ENCODE measurements around the gene EEIG2. TPM values are rescaled to one million over a fixed set of nuclear protein-coding genes. Genes with fewer than 3 reads are reported as not detected.
"Not testable (repeated sequence)": the region's sequence is repeated elsewhere in the genome, so short reads cannot be mapped to it uniquely, and the experiment has no call there.

Gene EEIG2
- 5.1 TPM for total RNA-seq
- long read RNA-seq, full-length matches to known transcripts = 7 of 9 reads
- long read RNA-seq, partial matches to known transcripts = 0 of 9 reads
- long read RNA-seq, other reads (novel, unspliced or antisense) = 2 of 9 reads

DNA sequence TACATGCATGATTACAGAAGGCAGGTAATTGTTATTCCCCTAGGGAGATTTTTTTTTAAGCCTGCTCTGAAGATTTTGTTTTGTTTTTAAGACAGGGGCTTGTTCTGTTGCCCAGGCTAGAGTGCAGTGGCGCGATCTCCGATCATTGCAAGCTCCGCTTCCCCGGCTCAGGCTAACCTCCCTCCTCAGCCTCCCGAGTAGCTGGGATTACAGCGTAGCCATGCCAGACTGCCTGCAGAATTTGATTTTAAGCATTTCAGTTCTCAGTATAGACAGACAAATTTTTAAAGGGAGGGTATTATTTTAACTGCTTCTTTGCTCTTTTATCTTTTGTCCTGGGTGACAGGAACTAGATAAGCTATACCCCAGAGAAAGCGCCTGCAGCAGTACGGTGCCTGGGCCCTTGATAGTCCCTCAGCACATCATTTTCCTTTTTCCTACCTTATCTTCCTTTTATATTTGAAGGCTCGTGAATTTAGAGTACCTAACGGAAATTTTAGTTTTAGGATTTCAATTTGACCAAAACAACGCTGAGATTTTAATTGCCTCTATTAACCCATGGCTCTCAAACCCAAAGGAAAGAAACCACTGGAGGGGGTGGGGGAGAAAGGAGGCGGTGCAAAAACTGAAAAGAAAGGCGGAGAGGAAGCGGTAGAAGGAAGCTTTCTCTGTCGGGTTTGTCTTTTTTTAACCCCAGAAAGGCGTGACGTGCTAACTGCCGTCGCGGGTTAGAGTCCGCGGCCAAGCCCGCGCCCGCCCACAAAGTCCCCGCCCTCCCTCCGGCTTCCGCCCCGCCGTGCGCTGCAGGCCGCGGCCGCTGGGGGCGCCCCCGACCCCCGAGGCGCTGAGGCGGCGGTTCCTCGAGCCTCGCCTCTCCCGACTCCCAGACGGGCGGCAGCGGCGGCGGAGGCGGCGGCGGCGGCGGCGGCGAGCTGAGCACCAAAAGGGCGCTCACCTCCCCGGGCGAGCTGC lies at the start of gene EEIG2:
Gene EEIG2 (plus strand): TSS at position 886 of the 972 bp plus-strand sequence. CDS start 329 bp downstream, outside the sequence.
- DNase-seq = peak; percentile 92
- intact Hi-C loops (cut with DNase I) = loop anchor here (5.0 kb wide), 1 partner anchor 33 kb away; no protein-coding TSS in a partner anchor
- peak; percentile 97 for ATAC-seq (ENCODE audit: poor library complexity)

DNA sequence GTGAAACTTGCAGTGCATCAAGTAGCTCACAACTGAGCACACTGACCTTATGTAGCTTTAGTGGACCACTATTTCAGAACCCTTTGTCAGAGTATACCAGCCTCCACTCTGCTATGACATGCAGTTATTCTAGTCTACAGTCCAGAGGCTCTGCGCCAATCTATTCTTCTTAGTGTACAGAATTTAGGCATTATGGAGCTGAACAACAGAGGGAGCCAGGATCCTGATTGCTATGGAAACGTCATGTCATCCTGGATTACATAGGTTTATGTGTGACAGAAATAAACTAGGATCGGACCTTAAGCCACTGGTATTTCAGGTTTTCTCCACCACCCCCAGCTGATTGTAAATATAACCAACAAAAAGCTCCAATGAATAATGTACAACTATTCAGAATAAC lies 48.1 kb upstream of the EEIG2 start:
- ATAC-seq (ENCODE audit: poor library complexity) (no peak), DNase-seq (no peak)
- intact Hi-C loops (cut with DNase I) = loop anchor here (2.0 kb wide), 1 partner anchor 133 kb away; no protein-coding TSS in a partner anchor

DNA sequence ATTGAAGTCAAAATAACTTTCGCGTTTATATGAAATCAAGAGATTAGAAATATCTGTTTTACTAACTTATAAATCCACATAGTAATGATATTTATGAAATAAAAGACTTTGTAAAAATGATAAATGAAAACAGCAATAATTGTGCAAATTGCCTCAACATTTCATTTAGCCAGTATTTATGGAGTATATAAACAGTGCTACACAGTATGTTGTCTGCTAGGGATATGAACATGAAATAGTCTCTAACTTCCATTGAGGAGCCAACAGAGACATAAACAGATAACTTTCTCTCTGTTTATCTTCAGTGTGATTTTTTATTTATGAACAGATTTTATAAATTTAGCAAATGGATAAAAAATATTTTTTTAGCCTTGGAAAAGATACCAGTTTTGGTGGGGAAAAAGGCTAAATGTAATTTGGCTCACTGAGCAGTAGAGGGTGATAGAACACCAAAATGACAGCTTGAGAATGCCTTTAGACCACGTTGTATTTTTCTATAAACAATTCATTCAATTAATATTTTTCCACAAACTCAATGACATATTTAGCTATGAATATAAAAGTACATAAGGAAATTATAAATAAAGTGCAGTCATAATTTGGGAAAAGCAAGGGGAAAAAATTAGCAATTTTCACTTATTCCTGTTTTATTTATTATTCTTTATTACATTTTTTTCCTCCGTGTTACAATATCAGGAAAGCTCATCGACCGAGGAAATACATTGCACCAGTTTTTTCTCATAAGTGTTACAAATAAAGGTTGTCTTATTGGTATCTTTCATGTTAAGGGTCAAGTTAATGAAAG lies 47.5 kb upstream of the EEIG2 start:
- ATAC-seq (ENCODE audit: poor library complexity) (peak; percentile 68), DNase-seq (no peak)
- intact Hi-C loops (cut with DNase I) = loop anchor here (2.0 kb wide), 1 partner anchor 132 kb away; no protein-coding TSS in a partner anchor

DNA sequence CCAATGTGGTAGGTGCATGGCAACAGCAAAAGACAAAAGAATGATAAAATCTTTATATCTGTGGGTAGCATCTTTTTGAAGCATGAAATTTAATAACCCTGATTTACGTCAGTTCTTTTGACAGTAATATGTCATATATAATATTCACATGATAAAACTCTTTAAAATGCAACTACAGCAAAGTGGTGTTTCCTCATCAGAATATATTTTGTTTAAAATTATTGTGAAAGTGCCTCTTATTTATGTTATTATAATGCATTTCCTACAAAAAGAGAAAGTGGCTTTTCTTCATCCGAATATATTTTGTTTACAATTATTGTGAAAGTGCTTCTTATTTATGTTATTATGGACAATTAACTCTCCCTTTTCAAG lies 46.9 kb upstream of the EEIG2 start:
- intact Hi-C loops (cut with DNase I) = loop anchor here (2.0 kb wide), 1 partner anchor 132 kb away; no protein-coding TSS in a partner anchor
- DNase-seq (no peak), ATAC-seq (ENCODE audit: poor library complexity) (no peak)

DNA sequence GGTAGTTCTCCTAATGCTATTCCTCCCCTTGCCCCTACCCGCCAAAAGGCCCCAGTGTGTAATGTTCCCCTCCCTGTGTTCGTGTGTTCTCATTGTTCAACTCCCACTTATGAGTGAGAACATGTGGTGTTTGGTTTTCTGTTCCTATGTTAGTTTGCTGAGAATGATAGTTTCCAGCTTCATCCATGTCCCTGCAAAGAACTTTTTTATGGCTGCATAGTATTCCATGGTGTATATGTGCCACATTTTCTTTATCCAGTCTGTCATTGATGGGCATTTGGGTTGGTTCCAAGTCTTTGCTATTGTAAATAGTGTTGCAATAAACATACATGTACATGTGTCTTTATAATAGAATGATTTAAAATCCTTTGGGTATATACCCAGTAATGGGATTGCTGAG lies 46.0 kb upstream of the EEIG2 start:
- DNase-seq; ATAC-seq (ENCODE audit: poor library complexity): not testable (repeated sequence)
- intact Hi-C loops (cut with DNase I) = loop anchor here (2.0 kb wide), 1 partner anchor 131 kb away; no protein-coding TSS in a partner anchor

DNA sequence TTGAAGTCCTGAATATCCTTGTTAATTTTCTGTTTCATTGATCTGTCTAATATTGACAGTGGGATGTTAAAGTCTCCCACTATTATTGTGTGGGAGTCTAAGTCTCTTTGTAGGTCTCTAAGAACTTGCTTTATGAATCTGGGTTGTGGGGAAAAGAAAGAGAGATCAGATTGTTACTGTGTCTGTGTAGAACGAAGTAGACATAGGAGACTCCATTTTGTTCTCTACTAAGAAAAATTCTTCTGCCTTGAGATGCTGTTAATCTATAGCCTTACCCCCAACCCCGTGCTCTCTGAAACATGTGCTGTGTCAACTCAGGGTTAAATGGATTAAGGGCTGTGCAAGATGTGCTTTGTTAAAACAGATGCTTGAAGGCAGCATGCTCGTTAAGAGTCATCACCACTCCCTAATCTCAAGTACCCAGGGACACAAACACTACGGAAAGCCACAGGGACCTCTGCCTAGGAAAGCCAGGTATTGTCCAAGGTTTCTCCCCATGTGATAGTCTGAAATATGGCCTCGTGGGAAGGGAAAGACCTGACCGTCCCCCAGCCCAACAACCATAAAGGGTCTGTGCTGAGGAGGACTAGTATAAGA lies 42.5 kb upstream of the EEIG2 start:
- DNase-seq; intact Hi-C loops (cut with DNase I); ATAC-seq (ENCODE audit: poor library complexity): not testable (repeated sequence)

DNA sequence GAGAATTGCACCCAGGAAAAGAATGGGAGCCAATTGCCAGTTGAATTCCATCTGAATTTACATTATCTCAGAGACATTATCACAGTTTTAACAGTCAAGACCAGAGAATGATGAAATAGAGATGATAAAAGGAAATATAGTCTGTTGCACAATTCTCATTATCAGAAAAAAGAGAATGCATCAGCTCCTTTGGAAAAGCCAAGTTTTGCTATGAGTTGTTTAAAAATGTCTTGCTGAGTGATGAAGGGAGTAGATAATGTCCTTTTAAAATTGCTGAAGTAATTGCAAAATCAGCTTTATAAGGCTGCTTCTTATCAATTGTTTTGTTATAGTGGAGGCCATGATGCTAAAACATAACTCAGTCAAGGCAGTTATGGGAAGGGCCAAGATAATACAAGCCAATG lies 37.9 kb upstream of the EEIG2 start:
- intact Hi-C loops (cut with DNase I) = no loop called here
- ATAC-seq (ENCODE audit: poor library complexity) = no peak

DNA sequence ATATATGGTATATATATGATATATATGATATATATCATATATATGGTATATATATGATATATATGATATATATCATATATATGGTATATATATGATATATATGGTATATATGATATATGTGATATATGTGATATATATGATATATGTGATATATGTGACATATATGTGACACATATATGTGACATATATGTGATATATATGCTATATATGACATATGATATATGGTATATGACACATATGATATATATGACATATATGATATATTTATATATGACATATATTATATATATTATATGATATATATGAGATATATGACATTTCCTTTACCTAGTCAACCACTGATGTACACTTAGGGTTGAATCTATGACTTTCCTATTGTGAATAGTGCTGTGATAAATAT lies 36.1 kb upstream of the EEIG2 start:
- intact Hi-C loops (cut with DNase I) = no loop called here
- ATAC-seq (ENCODE audit: poor library complexity) (no peak), DNase-seq (no peak)

More for the DNA sequence above, 37.9 kb upstream of the EEIG2 start:
- DNase-seq = no peak

DNA sequence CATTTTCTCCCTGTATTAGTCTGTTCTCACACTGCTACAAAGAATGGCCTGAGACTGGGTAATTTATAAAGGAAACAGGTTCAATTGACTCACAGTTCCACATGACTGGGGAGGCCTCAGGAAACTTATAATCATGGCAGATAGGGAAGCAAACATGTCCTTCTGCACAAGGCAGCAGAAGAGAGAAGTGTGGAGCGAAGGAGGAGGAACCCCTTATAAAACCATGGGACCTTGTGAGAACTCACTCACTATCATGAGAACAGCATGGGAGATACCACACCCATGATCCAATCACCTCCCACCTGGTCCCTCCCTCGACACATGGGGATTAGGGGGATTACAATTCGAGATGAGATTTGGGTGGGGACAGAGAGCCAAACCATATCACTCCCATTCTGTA lies 35.2 kb upstream of the EEIG2 start:
- ATAC-seq (ENCODE audit: poor library complexity) (no peak), DNase-seq (no peak)
- intact Hi-C loops (cut with DNase I) = no loop called here

DNA sequence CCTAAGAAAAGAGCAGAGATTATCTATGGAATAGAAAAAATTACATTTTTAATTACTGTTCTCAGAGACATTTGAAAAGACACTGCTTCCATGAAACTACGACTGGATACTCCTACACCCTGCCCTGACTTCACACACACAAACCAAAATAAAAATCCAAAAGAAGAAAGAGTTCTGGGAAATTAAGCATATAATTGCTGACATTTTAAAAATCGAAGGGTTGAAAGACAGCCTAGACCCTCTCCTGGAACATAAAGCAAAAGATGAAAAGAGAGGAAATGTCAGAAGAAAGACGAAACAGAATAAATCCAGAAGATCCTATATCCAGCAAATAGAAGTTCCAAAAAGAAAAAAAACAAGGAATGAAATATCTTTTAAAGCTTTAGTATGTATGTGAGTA lies 32.8 kb upstream of the EEIG2 start:
- intact Hi-C loops (cut with DNase I) = no loop called here
- DNase-seq (no peak), ATAC-seq (ENCODE audit: poor library complexity) (no peak)

DNA sequence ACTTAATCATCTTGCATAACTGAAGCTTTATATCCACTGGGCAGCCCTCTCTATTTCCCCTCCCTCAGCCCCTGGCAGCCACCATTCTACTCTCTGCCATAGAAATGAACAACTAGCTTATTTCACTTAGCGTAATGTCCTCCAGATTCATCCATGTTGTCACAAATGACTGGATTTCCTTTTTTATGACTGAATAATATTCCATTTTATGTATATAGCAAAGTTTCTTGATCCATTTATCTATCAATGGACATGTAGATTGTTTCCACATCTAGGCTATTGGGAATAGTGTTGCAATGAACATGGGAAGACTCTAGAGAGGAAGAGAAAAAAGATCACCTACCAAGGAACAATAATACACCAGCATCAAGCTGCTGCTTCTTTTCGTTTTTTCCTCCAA lies 32.1 kb upstream of the EEIG2 start:
- intact Hi-C loops (cut with DNase I) = no loop called here
- no peak for DNase-seq
- ATAC-seq (ENCODE audit: poor library complexity) = no peak

DNA sequence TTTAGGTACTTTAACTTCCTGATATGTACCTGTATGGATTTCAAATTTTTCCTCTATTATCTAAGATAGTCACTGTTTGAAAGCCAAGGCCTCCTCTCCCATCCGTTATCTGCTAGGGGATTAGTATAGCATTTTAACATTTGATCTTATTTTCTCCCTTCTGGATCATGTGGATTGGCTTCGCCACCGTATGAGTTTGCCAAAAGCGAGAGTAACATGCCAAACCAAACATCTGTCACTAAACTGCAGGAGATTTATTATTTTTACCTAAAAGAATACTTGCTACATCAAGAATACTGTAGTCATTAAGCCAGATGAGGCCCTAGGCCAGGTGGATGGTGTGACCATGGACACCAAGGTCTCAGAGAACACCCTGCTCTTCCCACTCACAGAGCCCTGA lies 28.5 kb upstream of the EEIG2 start:
- DNase-seq = no peak
- intact Hi-C loops (cut with DNase I) = no loop called here
- ATAC-seq (ENCODE audit: poor library complexity) = peak; percentile 51

DNA sequence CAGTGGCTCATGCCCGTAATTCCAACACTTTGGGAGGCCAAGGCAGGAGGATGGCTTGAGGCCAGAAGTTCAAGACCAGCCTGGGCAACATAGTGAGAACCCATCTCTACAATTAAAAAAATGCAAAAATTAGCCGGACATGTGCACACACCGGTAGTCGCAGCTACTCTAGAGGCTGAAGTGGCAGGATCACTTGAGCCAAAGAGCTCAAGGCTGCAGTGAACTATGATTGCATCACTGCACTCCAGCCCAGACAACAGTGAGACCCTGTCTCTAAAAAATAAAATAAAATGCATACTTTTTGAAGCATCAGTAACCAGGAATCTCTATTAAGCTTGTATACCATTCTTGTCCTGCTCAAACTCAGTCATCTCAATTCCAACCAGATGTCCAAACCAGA lies 27.2 kb upstream of the EEIG2 start:
- ATAC-seq (ENCODE audit: poor library complexity) = no peak
- intact Hi-C loops (cut with DNase I) = no loop called here
- no peak for DNase-seq

DNA sequence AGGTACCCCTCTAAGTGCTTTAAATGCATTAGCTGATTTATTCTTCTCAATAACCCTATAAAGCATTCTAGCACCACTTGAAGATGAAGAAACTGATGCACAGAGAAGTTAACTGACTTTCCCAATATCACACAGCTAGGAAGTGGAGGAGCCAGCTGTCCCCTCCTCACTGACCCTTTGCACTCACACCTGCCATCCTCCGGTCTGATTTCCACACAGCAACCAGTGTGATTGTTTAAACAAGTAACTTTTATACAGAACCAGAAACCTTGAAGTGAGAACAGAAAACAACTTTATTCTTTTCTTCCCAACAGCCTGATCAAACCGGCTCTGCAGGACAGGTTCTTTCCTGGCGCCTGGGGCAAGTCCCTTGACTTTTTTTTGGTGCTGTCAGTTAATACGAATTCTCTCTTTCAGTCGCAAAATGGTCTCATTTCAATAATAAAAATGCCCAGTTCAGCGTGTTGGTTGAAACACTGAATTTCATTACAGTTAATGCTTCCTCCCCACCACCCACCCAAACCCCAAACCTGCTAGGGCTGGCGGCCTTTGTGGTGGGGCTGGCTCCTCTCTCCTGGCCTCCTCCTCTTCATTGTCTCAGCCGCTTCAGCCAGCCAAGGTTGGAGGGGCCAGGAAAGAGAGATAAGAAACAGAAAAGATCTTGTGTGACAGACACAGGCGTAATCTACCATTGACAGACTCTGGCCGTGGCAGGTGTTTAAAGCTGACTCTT lies 26.4 kb upstream of the EEIG2 start:
- intact Hi-C loops (cut with DNase I) = no loop called here
- DNase-seq = no peak
- no peak for ATAC-seq (ENCODE audit: poor library complexity)

DNA sequence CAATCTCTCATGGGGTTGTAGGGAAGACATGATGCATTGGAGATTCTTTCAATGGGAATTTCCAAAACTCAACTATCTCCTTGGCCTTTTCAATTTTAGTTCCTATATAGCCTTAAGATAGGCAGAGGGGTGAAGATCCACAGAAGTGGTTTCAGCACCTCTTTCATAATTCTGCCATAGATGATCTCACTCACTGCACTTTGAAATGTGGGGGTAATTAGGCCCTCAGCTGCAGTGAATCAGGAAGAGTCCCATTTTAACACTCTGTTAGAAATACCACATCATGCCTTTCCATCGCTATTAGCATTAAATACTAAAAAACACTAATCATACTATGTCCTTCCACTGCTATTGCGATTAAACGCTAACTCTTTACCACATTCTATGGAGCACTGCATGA lies 25.1 kb upstream of the EEIG2 start:
- DNase-seq (no peak), ATAC-seq (ENCODE audit: poor library complexity) (no peak)
- intact Hi-C loops (cut with DNase I) = no loop called here

DNA sequence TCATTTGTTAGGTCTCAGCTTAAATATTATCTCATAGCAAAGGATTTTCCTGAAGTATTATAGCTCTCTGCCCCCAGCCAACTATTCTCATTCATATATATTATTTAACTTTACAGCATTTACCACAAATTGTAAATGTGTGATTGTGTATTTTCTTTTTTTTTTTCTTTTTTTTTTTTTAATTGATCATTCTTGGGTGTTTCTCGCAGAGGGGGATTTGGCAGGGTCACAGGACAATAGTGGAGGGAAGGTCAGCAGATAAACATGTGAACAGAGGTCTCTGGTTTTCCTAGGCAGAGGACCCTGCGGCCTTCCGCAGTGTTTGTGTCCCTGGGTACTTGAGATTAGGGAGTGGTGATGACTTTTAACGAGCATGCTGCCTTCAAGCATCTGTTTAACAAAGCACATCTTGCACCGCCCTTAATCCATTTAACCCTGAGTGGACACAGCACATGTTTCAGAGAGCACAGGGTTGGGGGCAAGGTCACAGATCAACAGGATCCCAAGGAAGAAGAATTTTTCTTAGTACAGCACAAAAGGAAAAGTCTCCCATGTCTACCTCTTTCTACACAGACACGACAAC lies 24.5 kb upstream of the EEIG2 start:
- ATAC-seq (ENCODE audit: poor library complexity); intact Hi-C loops (cut with DNase I); DNase-seq: not testable (repeated sequence)

DNA sequence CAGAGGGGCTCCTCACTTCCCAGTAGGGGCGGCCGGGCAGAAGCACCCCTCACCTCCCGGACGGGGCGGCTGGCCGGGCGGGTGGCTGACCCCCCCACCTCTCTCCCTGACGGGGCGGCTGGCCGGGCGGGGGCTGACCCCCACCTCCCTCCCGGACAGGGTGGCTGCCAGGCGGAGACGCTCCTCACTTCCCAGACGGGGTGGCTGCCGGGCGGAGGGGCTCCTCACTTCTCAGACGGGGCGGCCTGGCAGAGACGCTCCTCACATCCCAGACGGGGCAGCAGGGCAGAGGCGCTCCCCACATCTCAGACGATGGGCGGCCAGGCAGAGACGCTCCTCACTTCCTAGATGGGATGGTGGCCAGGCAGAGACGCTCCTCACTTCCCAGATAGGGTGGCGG lies 23.9 kb upstream of the EEIG2 start:
- intact Hi-C loops (cut with DNase I); ATAC-seq (ENCODE audit: poor library complexity): not testable (repeated sequence)

DNA sequence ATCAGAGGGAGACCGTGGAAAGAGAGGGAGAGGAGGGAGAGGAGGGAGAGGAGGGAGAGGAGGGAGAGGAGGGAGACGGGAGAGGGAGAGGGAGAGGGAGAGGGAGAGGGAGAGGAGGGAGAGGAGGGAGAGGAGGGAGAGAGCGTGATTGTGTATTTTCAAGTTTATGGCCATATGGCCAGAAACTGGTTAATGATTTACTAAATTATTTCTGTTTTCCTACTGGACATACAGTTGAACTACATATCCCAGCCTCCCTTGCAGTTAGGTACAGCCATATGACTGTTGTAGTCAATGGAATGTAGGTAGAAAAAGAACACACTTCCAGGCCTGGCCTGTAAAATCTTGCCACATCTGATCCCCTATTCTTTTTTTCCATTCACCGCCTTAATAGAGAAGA lies 23.1 kb upstream of the EEIG2 start:
- ATAC-seq (ENCODE audit: poor library complexity); DNase-seq; intact Hi-C loops (cut with DNase I): not testable (repeated sequence)

More for the DNA sequence above, 23.9 kb upstream of the EEIG2 start:
- DNase-seq = not testable (repeated sequence)
